Endometrium (tissue), 2 donors: ENCODE data around the gene KLHL2.

Source experiments
- FAIRE-seq: peaks from 2 replicates; lab custom pipeline; 2012; peaks lifted over from hg19 to GRCh38; lab: Jason Lieb, UNC
- donor health status: control.
- donor health status: control.

The KLHL2 gene

DNA sequence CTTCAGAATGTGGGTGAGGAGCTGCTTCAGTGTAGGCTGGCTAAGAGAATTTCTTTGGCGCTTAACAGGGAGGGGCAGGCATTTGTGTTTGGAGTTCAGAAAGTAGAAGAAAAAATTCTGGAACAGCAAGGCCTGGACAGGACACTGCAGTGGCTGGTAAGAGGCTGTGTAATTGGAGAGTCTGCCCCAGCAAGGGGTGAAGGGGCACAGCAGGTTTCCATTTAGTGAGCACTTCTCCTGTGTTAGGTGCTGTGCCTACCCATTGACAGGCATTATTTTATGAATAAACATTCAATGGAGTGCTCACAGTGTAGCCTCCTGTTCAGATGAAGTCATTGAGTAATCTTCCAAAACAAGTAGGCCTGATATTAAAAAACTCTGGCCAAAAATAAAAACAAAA is 160.8 kb downstream of the KLHL2 start:
- FAIRE-seq, result no peak

DNA sequence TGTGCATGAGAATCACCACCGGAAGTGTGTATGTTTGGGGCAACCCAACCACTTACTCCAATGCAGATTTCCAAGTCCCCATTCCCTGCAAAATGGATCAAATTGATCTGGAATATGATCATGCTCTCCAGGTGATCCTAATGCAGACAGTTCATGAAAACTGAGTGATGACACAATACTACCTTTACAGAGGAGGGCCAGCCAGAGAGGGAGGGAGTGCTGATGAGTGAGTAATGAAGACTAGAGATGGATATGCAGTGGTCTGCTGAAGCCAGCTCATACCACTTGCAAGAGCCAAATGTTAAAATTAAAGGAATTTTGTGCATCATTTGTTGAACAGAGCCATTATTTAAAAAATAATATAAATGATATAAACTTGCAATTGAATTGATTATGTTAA is 161.2 kb downstream of the KLHL2 start:
- FAIRE-seq, result no peak

DNA sequence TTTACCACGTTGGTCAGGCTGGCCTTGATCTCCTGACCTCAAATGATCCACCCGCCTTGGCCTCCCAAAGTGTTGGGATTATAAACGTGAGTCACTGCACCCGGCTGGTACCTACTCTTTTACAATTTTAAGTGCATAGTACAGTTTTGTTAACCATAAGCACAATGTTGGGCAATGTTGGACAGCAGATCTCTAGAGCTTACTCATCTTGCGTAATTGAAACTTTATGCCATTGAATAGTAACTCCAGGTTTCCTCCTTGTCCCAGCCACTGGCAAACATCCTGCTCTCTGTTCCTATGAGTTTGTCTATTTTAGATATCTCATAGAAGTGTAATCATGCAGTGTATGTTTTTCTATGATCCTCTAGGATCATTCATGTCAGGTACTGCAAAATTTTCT is 162.2 kb downstream of the KLHL2 start:
- no peak for FAIRE-seq

DNA sequence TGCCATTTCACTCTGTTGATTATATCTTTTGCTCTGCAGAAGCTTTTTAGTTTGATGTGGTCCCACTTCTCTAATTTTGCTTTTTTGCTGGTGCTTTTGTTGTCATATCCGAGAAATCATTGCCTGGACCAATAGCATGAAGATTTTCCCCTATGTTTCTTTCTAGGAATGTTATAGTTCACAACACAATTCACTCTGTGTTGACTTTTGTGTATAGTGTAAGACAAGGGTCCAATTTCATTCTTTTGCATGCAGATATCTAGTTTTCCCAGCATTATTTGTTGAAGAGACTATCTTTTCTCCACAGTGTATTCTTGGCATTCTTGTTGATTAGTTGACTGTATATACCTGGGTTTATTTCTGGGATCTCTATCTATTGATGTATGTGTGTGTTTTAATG is 163.2 kb downstream of the KLHL2 start:
- FAIRE-seq, result no peak
